ENCODE data around the gene MYBPC1. TPM values are rescaled to one million over a fixed set of nuclear protein-coding genes. Genes with fewer than 3 reads are reported as not detected.
A peak's percentile ranks its signal among the peaks of the same experiment; 100 is the strongest.

Gene MYBPC1
- total and polyA plus RNA-seq, 2 of the 13 experiments (the other 11 are each of a cell fraction or from before 2014, with no cell fraction given), result 0.31 to 0.53 TPM

- TF ChIP-seq, protein P1, sequence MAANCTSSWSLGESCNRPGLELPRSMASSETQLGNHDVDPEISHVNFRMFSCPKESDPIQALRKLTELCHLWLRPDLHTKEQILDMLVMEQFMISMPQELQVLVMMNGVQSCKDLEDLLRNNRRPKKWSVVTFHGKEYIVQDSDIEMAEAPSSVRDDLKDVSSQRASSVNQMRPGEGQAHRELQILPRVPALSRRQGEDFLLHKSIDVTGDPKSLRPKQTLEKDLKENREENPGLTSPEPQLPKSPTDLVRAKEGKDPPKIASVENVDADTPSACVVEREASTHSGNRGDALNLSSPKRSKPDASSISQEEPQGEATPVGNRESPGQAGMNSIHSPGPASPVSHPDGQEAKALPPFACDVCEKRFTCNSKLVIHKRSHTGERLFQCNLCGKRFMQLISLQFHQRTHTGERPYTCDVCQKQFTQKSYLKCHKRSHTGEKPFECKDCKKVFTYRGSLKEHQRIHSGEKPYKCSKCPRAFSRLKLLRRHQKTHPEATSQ (CRISPR knock-in tag; IDR thresholded peaks at IDR 0.05; ENCODE audit: borderline replicate concordance), result no peak
- TF ChIP-seq, protein P2, sequence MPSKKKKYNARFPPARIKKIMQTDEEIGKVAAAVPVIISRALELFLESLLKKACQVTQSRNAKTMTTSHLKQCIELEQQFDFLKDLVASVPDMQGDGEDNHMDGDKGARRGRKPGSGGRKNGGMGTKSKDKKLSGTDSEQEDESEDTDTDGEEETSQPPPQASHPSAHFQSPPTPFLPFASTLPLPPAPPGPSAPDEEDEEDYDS (CRISPR knock-in tag; IDR thresholded peaks at IDR 0.05), result no peak
- TF ChIP-seq ZBTB40 (IDR thresholded peaks at IDR 0.05), result no peak
- no peak; the same call in 1 of the 2 replicates for TF ChIP-seq ZBTB40 (CRISPR knock-in tag; IDR thresholded peaks at IDR 0.05)
- no peak for TF ChIP-seq CC2D1A (CRISPR knock-in tag; IDR thresholded peaks at IDR 0.05)
- no peak for TF ChIP-seq ZNF275 (CRISPR knock-in tag; IDR thresholded peaks at IDR 0.05; ENCODE audit: borderline replicate concordance)
- no peak for TF ChIP-seq MAFK (conservative IDR thresholded peaks at IDR 0.05 in 1 of 2, IDR thresholded peaks at IDR 0.05 in 1 of 2; ENCODE audit: low read length in 2 of 2)
- no peak for TF ChIP-seq NR1H2 (CRISPR knock-in tag; IDR thresholded peaks at IDR 0.05; ENCODE audit: borderline replicate concordance, low read depth)
- TF ChIP-seq ZNF792 (CRISPR knock-in tag; IDR thresholded peaks at IDR 0.05), result no peak
- TF ChIP-seq DR1 (CRISPR knock-in tag; IDR thresholded peaks at IDR 0.05), result no peak
- TF ChIP-seq JARID2 (CRISPR knock-in tag; IDR thresholded peaks at IDR 0.05; ENCODE audit: insufficient replicate concordance), result no peak
- TF ChIP-seq ZBTB34 (CRISPR knock-in tag; IDR thresholded peaks at IDR 0.05), result peak; percentile 64; the same call in 1 of the 2 replicates
Observed at GRCh38 chr12:101696251-101697196, 101.8 kb downstream of the MYBPC1 start (continued).
